IPS-20b (cell line): ENCODE data around the gene SHANK1.
"Not testable (repeated sequence)": the region's sequence is repeated elsewhere in the genome, so short reads cannot be mapped to it uniquely, and the experiment has no call there.

ENCODE experiments used
- H3K27ac ChIP-seq: one replicate; pipeline ENCODE4 v1.5.1; 2013; ENCODE audit warnings: low read length
- H3K27me3 ChIP-seq: 2 replicates; pipeline ENCODE4 v1.6.1; 2013; ENCODE audit warnings: mild to moderate bottlenecking, low read length, inconsistent platforms; ENCODE audit not compliant: insufficient read depth
- H3K36me3 ChIP-seq: 2 replicates; pipeline ENCODE4 v1.6.1; 2013; ENCODE audit warnings: low read depth, mild to moderate bottlenecking, inconsistent platforms, low read length, moderate library complexity; ENCODE audit not compliant: insufficient read depth
- H3K4me1 ChIP-seq: 2 replicates; pipeline ENCODE4 v1.6.1; 2013; ENCODE audit warnings: mild to moderate bottlenecking, control low read depth, inconsistent platforms, low read length, moderate library complexity; ENCODE audit not compliant: insufficient read depth
- H3K4me3 ChIP-seq: 2 replicates; pipeline ENCODE4 v1.5.1; 2013; ENCODE audit warnings: mild to moderate bottlenecking, low read length, inconsistent platforms
- H3K9ac ChIP-seq: 2 replicates; pipeline ENCODE4 v1.6.1; 2013; ENCODE audit warnings: low read depth, mild to moderate bottlenecking, inconsistent platforms, low read length, moderate library complexity
- H3K9me3 ChIP-seq: 2 replicates; pipeline ENCODE4 v1.6.1; 2013; ENCODE audit warnings: mild to moderate bottlenecking, low read depth, low read length, inconsistent platforms; ENCODE audit not compliant: insufficient read depth

Gene SHANK1

GRCh38 chr19:50749490-50749889, 29.9 kb upstream of the SHANK1 start:
- Histone ChIP-seq H3K27me3 (no peaks in the 10 kb centered on the region), H3K36me3 (no peaks in the 10 kb centered on the region), H3K9ac (no peak overlapping the region), H3K9me3 (peaks cover 17% of the 10 kb centered on the region; the same call in 1 of the 2 replicates), H3K27ac (no peak overlapping the region), H3K4me1 (no peaks in the 10 kb centered on the region), H3K4me3 (no peak overlapping the region)

GRCh38 chr19:50747141-50747540, 27.5 kb upstream of the SHANK1 start:
- not testable (repeated sequence) for H3K9ac ChIP-seq, H3K27me3 ChIP-seq, H3K4me1 ChIP-seq, H3K4me3 ChIP-seq, H3K27ac ChIP-seq, H3K36me3 ChIP-seq
- peaks cover 23% of the 10 kb centered on the region; the same call in 1 of the 2 replicates for H3K9me3 ChIP-seq

- H3K4me1 ChIP-seq, result no peaks in the 10 kb centered on the region
- no peak overlapping the region for H3K4me3 ChIP-seq
- no peaks in the 10 kb centered on the region for H3K27me3 ChIP-seq
- H3K27ac ChIP-seq, result no peak overlapping the region
- peaks cover 25% of the 10 kb centered on the region for H3K9me3 ChIP-seq
- no peak overlapping the region for H3K9ac ChIP-seq
- H3K36me3 ChIP-seq, result no peaks in the 10 kb centered on the region
These were observed 25.6 kb upstream of the SHANK1 start for GRCh38 chr19:50745221-50745620.

- no peak overlapping the region for H3K4me3 ChIP-seq
- H3K27ac ChIP-seq, result no peak overlapping the region
- no peaks in the 10 kb centered on the region for H3K27me3 ChIP-seq
- no peak overlapping the region for H3K9ac ChIP-seq
- H3K4me1 ChIP-seq, result no peaks in the 10 kb centered on the region
- no peaks in the 10 kb centered on the region for H3K36me3 ChIP-seq
- peaks cover 23% of the 10 kb centered on the region for H3K9me3 ChIP-seq
These were observed 23.9 kb upstream of the SHANK1 start for GRCh38 chr19:50743537-50743936.

GRCh38 chr19:50741179-50741933, 21.8 kb upstream of the SHANK1 start:
- Histone ChIP-seq H3K36me3 (no peaks in the 10 kb centered on the region), H3K4me1 (no peaks in the 10 kb centered on the region), H3K9me3 (peaks cover 21% of the 10 kb centered on the region), H3K9ac (no peak overlapping the region), H3K27me3 (no peaks in the 10 kb centered on the region), H3K27ac (no peak overlapping the region), H3K4me3 (no peak overlapping the region)

GRCh38 chr19:50739914-50740426, 20.4 kb upstream of the SHANK1 start:
- no peak overlapping the region for H3K27ac ChIP-seq
- H3K36me3 ChIP-seq, result no peaks in the 10 kb centered on the region
- H3K27me3 ChIP-seq, result no peaks in the 10 kb centered on the region

GRCh38 chr19:50739132-50739913, 19.7 kb upstream of the SHANK1 start:
- H3K4me3 ChIP-seq, result no peak overlapping the region
- no peaks in the 10 kb centered on the region for H3K36me3 ChIP-seq
- peaks cover 30% of the 10 kb centered on the region for H3K9me3 ChIP-seq
- H3K4me1 ChIP-seq, result no peaks in the 10 kb centered on the region
- H3K27me3 ChIP-seq, result no peaks in the 10 kb centered on the region
- H3K9ac ChIP-seq, result no peak overlapping the region
- no peak overlapping the region for H3K27ac ChIP-seq

More at GRCh38 chr19:50739914-50740426, 20.4 kb upstream of the SHANK1 start:
- H3K4me1 ChIP-seq, result no peaks in the 10 kb centered on the region
- H3K4me3 ChIP-seq, result no peak overlapping the region
- no peak overlapping the region for H3K9ac ChIP-seq
- H3K9me3 ChIP-seq, result peaks cover 24% of the 10 kb centered on the region

GRCh38 chr19:50736338-50736737, 16.7 kb upstream of the SHANK1 start:
- H3K27me3 ChIP-seq, result no peaks in the 10 kb centered on the region
- H3K27ac ChIP-seq, result no peak overlapping the region
- H3K4me3 ChIP-seq, result no peak overlapping the region
- no peaks in the 10 kb centered on the region for H3K36me3 ChIP-seq
- H3K9me3 ChIP-seq, result peaks cover 43% of the 10 kb centered on the region
- H3K4me1 ChIP-seq, result no peaks in the 10 kb centered on the region
- H3K9ac ChIP-seq, result no peak overlapping the region

GRCh38 chr19:50735869-50736268, 16.3 kb upstream of the SHANK1 start:
- Histone ChIP-seq H3K36me3 (no peaks in the 10 kb centered on the region), H3K9me3 (peaks cover 47% of the 10 kb centered on the region), H3K27ac (no peak overlapping the region), H3K4me3 (no peak overlapping the region), H3K27me3 (no peaks in the 10 kb centered on the region), H3K9ac (no peak overlapping the region), H3K4me1 (no peaks in the 10 kb centered on the region)

GRCh38 chr19:50729894-50730293, 10.3 kb upstream of the SHANK1 start:
- Histone ChIP-seq H3K9ac (no peak overlapping the region), H3K4me3 (no peak overlapping the region), H3K27me3 (peaks cover 8% of the 10 kb centered on the region), H3K36me3 (no peaks in the 10 kb centered on the region), H3K27ac (no peak overlapping the region), H3K4me1 (no peaks in the 10 kb centered on the region), H3K9me3 (peaks cover 52% of the 10 kb centered on the region)

GRCh38 chr19:50728084-50728737, 8.6 kb upstream of the SHANK1 start:
- peaks cover 21% of the 10 kb centered on the region for H3K27me3 ChIP-seq
- no peak overlapping the region for H3K27ac ChIP-seq
- peak overlapping the region; percentile 56; the same call in 1 of the 2 replicates for H3K9ac ChIP-seq
- no peaks in the 10 kb centered on the region for H3K36me3 ChIP-seq
- no peaks in the 10 kb centered on the region for H3K4me1 ChIP-seq
- H3K4me3 ChIP-seq, result peak overlapping the region; percentile 42; the same call in 1 of the 2 replicates
- H3K9me3 ChIP-seq, result peaks cover 43% of the 10 kb centered on the region
